Neuronal stem cell (in vitro differentiated cells): Measurements from ENCODE around the gene FBXL7.
A peak's percentile ranks its signal among the peaks of the same experiment; 100 is the strongest.

Experiments used
- small RNA-seq: library from polyadenylated mRNA; stranded (forward); fragments of <200 nt; extraction: miRNeasy Mini kit (QIAGEN cat#:217004); gene quantifications from one replicate; pipeline ENCODE3, GENCODE V24; 2013; ENCODE audit not compliant: insufficient read depth

The FBXL7 gene

Small RNA genes within 50 kb of the gene (small RNA-seq; reads per million reads assigned to genes)
- gene MIR887: 1,506 reads per million, percentile 99 among the genes with 10 or more reads in this experiment
